AG04450 (cell line): ENCODE results near the gene CACNB3. TPM values are rescaled to one million over a fixed set of nuclear protein-coding genes. Genes with fewer than 3 reads are reported as not detected.

Experiments
- CTCF ChIA-PET: fragments of 300-600, 350-600 bp; formaldehyde crosslinking; extraction: SDS; loops from one replicate; lab custom pipeline; 2022; ENCODE audit warnings: antibody characterized with exemption, inconsistent platforms; lab: Charles Lee
- POLR2A ChIA-PET: fragments of 350-600 bp; formaldehyde crosslinking; extraction: SDS; loops from one replicate; lab custom pipeline; 2021; ENCODE audit warnings: antibody characterized with exemption, inconsistent platforms; lab: Yijun Ruan, JAX
- DNase-seq: peaks from one replicate; pipeline ENCODE4 v3.0.0-alpha.2; 2011; ENCODE audit warnings: low read depth, low spot score
- H3K27ac ChIP-seq: one replicate; pipeline ENCODE4 v1.5.1; 2012; ENCODE audit warnings: low read depth, low read length, control low read depth
- H3K27me3 ChIP-seq: one replicate; pipeline ENCODE4 v1.6.0; 2012; ENCODE audit warnings: low read length; ENCODE audit not compliant: control insufficient read depth, insufficient read depth
- H3K4me3 ChIP-seq: 2 replicates; pipeline ENCODE4 v1.5.1; 2011; ENCODE audit warnings: mild to moderate bottlenecking, low read depth, low read length, control low read depth
- H3K9me3 ChIP-seq: 2 replicates; pipeline ENCODE4 v1.5.1; 2012; ENCODE audit warnings: low read length; ENCODE audit not compliant: control insufficient read depth, insufficient read depth
- CTCF ChIP-seq: IDR thresholded peaks from 2 replicates; pipeline ENCODE4 v1.5.1; 2011; ENCODE audit warnings: low read depth, low read length, control low read depth, inconsistent platforms
- polyA plus RNA-seq: library from polyadenylated mRNA; depleted of rRNA; stranded (reverse); fragments of >200 nt; gene quantifications from 2 replicates; pipeline ENCODE4 v1.2.3, GENCODE V29; 2011

CACNB3 gene
- polyA plus RNA-seq, 1 experiment: 44.9 TPM

DNA sequence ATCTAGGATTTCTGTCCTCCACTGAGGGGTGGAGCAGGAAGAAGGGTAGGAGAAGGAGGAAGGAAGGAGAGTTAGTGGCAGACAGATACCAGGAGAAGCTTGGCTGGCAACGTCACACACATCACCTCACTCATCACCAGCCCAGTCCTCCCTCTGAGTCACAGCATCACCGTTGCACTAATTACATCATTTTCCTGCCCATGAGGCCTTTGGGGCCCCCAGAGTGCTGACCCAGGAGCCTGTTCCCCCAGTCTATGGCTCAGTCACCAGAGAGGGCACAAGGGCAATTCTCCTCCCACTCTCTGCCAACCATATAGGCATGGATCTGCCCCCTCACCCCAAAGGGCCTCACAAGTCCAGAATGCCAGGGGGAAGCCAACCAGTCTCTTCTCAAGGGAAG, 42.8 kb downstream of the CACNB3 start:
- no peak overlapping the region for H3K4me3 ChIP-seq
- ChIA-PET POLR2A (no interaction called here), CTCF (interaction anchor here (0.8 to 12.9 kb wide), 2 partner anchors 28 to 75 kb away, joined by 3 to 411 read pairs; no protein-coding TSS in a partner anchor)
- H3K27me3 ChIP-seq: peaks cover 40% of the 10 kb centered on the region
- H3K9me3 ChIP-seq: no peaks in the 10 kb centered on the region
- no peak for TF ChIP-seq CTCF
- no peak for DNase-seq
- no peak overlapping the region for H3K27ac ChIP-seq

DNA sequence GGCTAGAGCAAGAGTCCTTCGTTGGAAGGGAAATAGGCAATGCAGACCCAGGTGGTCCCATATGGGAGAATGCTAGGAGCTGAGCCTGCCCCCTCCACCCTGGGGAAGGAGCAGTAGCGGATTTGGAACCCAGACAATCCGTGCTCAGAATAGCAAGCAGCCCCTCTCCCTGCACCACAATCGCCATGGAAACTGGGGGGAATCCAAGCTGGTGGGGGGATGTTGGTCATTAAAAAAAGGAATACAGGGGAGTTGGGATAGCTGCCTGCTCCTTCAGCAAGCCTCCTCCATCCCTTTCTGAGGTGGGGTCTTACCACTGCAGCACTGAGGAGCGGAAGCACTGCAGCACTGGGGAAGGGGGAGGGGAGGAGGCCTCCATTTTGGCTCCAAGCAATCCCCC, 44.5 kb downstream of the CACNB3 start:
- Histone ChIP-seq H3K9me3 (no peaks in the 10 kb centered on the region), H3K27ac (no peak overlapping the region), H3K27me3 (peaks cover 36% of the 10 kb centered on the region), H3K4me3 (no peak overlapping the region)
- ChIA-PET POLR2A (no interaction called here), CTCF (interaction anchor here (1.1 to 1.6 kb wide), 3 partner anchors 10 to 125 kb away, joined by 3 to 7 read pairs (median 6); no protein-coding TSS in a partner anchor)
- no peak for DNase-seq
- no peak for TF ChIP-seq CTCF

GRCh38 chr12:48863291-48863690, 45.0 kb downstream of the CACNB3 start:
- no peak for TF ChIP-seq CTCF
- no peak for DNase-seq

DNA sequence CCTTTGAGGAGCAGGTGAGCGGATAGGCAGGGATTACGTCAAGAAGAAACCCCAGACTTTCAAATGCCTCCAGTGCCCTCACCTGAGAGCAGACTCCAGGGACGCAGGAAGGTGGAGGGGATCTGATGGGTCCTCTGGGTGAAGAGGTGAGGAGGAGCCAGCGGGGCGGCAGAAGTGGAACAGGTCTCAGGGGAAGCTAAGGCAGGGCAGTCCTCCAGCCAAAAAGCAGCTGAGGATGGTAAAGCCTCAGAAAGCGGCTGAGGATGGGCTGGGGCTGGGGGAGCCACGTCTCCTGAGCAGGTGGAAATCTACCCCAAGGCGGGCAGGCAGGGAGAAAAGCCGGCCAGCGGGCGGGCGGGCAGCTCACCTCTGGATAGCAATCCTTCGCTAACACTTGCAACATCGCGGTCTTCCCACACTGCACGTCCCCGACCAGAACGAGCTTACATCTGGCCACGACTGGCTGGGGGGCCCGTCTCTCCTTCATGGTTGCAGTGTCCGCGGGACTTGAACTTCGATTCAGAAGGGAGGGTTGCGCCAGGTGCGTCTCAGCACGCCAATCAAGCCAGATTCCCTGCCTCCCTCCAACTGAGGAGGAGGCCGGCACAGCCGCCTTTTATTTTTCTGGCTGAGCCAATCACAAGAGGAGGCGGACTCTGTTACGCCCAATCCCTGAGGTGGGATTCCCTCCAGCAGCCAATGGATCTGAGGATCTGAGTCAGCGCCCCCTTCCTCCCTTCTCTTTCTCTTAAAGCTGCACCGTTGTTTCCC, 47.2 kb downstream of the CACNB3 start, which contains the start of gene RND1:
RND1 (minus strand) TSS at position 590 of the 771 bp plus-strand sequence; CDS start at position 487, 103 bp downstream.
- no peaks in the 10 kb centered on the region for H3K9me3 ChIP-seq
- DNase-seq: peak; percentile 70
- POLR2A ChIA-PET: interaction anchor here (0.6 to 1.4 kb wide), 5 partner anchors 13 to 68 kb away, joined by 3 to 5 read pairs (median 3); partner anchors contain the start of gene DDX23
- H3K27me3 ChIP-seq: peaks cover 36% of the 10 kb centered on the region
- peak; percentile 32; the same call in 1 of the 2 replicates for TF ChIP-seq CTCF
- H3K27ac ChIP-seq: no peak within 1 kb of the TSS
- CTCF ChIA-PET: interaction anchor here (0.6 to 7.4 kb wide), 6 partner anchors 9 to 123 kb away, joined by 4 to 61 read pairs (median 8); partner anchors contain the start of gene DDX23
- peak within 1 kb of the TSS; percentile 66 for H3K4me3 ChIP-seq

More at GRCh38 chr12:48863291-48863690, 45.0 kb downstream of the CACNB3 start:
- Histone ChIP-seq H3K27ac (no peak overlapping the region), H3K9me3 (no peaks in the 10 kb centered on the region), H3K27me3 (peaks cover 36% of the 10 kb centered on the region), H3K4me3 (no peak overlapping the region)
- POLR2A ChIA-PET: no interaction called here
- CTCF ChIA-PET: interaction anchor here (1.1 to 1.6 kb wide), 3 partner anchors 11 to 124 kb away, joined by 3 to 7 read pairs (median 6); no protein-coding TSS in a partner anchor
